Upper lobe of left lung (tissue), 4 donors: Measurements from ENCODE around the gene SRP14.

Experiments used
- POLR2AphosphoS5 ChIP-seq, 2 donors: sonication (generic); formaldehyde crosslinking; IDR thresholded peaks; one replicate each; pipeline ENCODE4 v1.5.1; 2017; ENCODE audit warnings: antibody characterized with exemption in 2 of 2
- TF ChIP-seq, protein P1 (sequence below), 6 experiments: fragments of 450-650 bp in 4 of 6; fragments of 200-600 bp in 2 of 6; sonication (generic) in 2 of 6; IDR thresholded peaks; one replicate each; pipeline ENCODE4 v1.5.1; 2016 to 2019; ENCODE audit warnings: antibody characterized with exemption in 6 of 6

DNA sequence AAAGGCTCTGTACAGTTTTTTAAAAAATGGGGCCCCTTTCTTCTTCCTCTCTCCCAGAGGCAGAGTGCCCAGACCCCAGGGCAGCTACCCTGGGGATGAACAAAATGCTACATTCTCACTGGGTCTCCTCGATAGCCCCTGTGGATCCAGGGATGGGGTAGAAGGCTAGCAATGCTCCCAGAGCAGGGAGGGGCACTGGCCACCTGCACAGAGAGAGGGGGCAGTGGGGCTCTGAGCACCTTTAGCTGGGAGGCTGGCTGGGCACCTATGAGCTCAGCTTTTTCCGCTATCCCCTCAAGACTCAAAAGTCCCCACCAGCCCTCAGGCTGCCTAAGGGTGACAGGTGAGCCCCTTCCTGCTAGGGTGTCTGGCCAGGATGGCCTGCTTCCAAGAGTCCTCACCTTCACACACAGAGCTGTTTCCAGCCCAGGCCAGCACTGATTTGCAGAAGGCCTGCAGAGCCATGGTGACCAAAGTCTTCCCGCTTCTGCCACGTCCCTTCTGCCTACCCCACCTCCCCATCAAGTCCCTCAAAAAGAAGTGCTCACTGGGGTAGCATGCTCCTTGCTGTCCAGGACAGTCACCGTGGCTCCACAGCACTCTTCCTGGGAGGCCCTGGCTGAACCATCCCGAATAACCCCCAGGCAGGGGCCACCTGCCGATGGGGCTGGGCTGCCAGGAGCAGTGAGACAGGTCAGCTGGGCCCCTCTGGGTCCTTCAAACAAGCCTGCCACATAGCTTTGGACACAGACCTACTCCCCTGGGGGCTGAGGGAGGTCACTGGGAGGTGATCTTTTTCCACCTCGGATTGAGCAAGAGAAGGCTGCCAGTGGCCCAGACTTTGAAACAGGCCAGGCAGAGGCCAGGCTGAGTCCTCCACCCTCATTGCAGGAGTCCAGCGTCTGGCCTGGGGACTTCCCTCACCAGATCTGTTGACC, 49.3 kb upstream of the SRP14 start:
- TF ChIP-seq, protein P1, sequence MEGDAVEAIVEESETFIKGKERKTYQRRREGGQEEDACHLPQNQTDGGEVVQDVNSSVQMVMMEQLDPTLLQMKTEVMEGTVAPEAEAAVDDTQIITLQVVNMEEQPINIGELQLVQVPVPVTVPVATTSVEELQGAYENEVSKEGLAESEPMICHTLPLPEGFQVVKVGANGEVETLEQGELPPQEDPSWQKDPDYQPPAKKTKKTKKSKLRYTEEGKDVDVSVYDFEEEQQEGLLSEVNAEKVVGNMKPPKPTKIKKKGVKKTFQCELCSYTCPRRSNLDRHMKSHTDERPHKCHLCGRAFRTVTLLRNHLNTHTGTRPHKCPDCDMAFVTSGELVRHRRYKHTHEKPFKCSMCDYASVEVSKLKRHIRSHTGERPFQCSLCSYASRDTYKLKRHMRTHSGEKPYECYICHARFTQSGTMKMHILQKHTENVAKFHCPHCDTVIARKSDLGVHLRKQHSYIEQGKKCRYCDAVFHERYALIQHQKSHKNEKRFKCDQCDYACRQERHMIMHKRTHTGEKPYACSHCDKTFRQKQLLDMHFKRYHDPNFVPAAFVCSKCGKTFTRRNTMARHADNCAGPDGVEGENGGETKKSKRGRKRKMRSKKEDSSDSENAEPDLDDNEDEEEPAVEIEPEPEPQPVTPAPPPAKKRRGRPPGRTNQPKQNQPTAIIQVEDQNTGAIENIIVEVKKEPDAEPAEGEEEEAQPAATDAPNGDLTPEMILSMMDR (IDR thresholded peaks at IDR 0.05) = no peak
- TF ChIP-seq POLR2AphosphoS5 (IDR thresholded peaks at IDR 0.05) = no peak
